GM23338 (cell line): ENCODE data around the gene MAP3K8. TPM values are rescaled to one million over a fixed set of nuclear protein-coding genes. Genes with fewer than 3 reads are reported as not detected.

Experiments used
- ATAC-seq: fragments of 200-7000 bp; cut with Tn5 transposase; 3 replicates; pipeline ENCODE4 v1.9.1; 2020
- DNase-seq: peaks from one replicate; pipeline ENCODE4 v3.0.0-alpha.2; 2015; ENCODE audit warnings: low spot score
- H2AFZ ChIP-seq: fragments of 200-600 bp; sonication (generic); 2 replicates; pipeline ENCODE4 v1.8.0; 2016; ENCODE audit warnings: antibody characterized with exemption, mild to moderate bottlenecking, moderate library complexity
- H3F3A ChIP-seq: fragments of 200-600 bp; sonication (generic); replicated peaks from 2 replicates; pipeline ENCODE4 v1.8.0; 2017; ENCODE audit warnings: antibody characterized with exemption, mixed run types, low read depth
- H3K27ac ChIP-seq: fragments of 200-600 bp; sonication (generic); 2 replicates; pipeline ENCODE4 v1.6.1; 2016; ENCODE audit warnings: low read depth
- H3K27me3 ChIP-seq: fragments of 200-600 bp; sonication (generic); 2 replicates; pipeline ENCODE4 v1.8.0; 2016; ENCODE audit warnings: mild to moderate bottlenecking, mixed run types, moderate library complexity; ENCODE audit not compliant: insufficient read depth
- H3K36me3 ChIP-seq: fragments of 200-600 bp; sonication (generic); 2 replicates; pipeline ENCODE4 v1.8.0; 2016; ENCODE audit warnings: mild to moderate bottlenecking; ENCODE audit not compliant: insufficient read depth
- H3K4me1 ChIP-seq: fragments of 200-600 bp; sonication (generic); 2 replicates; pipeline ENCODE4 v1.8.0; 2016; ENCODE audit warnings: mild to moderate bottlenecking, moderate library complexity; ENCODE audit not compliant: insufficient read depth
- H3K4me2 ChIP-seq: fragments of 200-600 bp; sonication (generic); 2 replicates; pipeline ENCODE4 v1.7.1; 2017; ENCODE audit warnings: mixed run types
- H3K4me3 ChIP-seq: fragments of 200-600 bp; sonication (generic); 2 replicates; pipeline ENCODE4 v1.6.1; 2016; ENCODE audit warnings: mixed run types
- H3K79me2 ChIP-seq: fragments of 200-600 bp; sonication (generic); replicated peaks from 2 replicates; pipeline ENCODE4 v1.8.0; 2017; ENCODE audit warnings: mild to moderate bottlenecking; ENCODE audit not compliant: insufficient read depth
- H3K9me2 ChIP-seq: fragments of 200-600 bp; sonication (generic); 2 replicates; pipeline ENCODE4 v1.8.0; 2017; ENCODE audit not compliant: insufficient read depth
- H4K20me1 ChIP-seq: fragments of 200-600 bp; sonication (generic); replicated peaks from 2 replicates; pipeline ENCODE4 v1.8.0; 2017; ENCODE audit warnings: mild to moderate bottlenecking; ENCODE audit not compliant: insufficient read depth
- H3K27ac Mint-ChIP-seq: 2 replicates; pipeline ENCODE4 v1.8.0; 2020; ENCODE audit warnings: inconsistent platforms, mild to moderate bottlenecking, moderate library complexity, mixed read lengths
- H3K27me3 Mint-ChIP-seq: 3 replicates; pipeline ENCODE4 v1.8.0; 2022; ENCODE audit warnings: low read depth, mild to moderate bottlenecking, moderate library complexity, mixed read lengths, inconsistent platforms; ENCODE audit not compliant: insufficient read depth, poor library complexity
- H3K36me3 Mint-ChIP-seq: 3 replicates; pipeline ENCODE4 v1.8.0; 2021; ENCODE audit warnings: low read depth, mild to moderate bottlenecking, inconsistent platforms, moderate library complexity, mixed read lengths
- H3K4me1 Mint-ChIP-seq: 3 replicates; pipeline ENCODE4 v1.8.0; 2020; ENCODE audit warnings: mild to moderate bottlenecking, inconsistent platforms, mixed read lengths
- H3K4me3 Mint-ChIP-seq: 3 replicates; pipeline ENCODE4 v1.8.0; 2021; ENCODE audit warnings: moderate library complexity, mild to moderate bottlenecking, inconsistent platforms, mixed read lengths
- H3K9me3 Mint-ChIP-seq: 3 replicates; pipeline ENCODE4 v1.8.0; 2020; ENCODE audit warnings: moderate library complexity, mild to moderate bottlenecking, inconsistent platforms, mixed read lengths
- CREB1 ChIP-seq: fragments of 250-450 bp; sonication (Bioruptor Pico); IDR thresholded peaks from 2 replicates; pipeline ENCODE4 v1.5.0; 2020; ENCODE audit warnings: low read depth, mild to moderate bottlenecking, moderate library complexity
- CTCF ChIP-seq, 2 experiments: fragments of 200-600 bp in 1 of 2; sonication (generic) in 1 of 2; conservative IDR thresholded peaks; 2 replicates each; pipeline versions ENCODE4 v1.5.1 to v1.6.1; 2016 to 2017; ENCODE audit warnings: antibody characterized with exemption in 2 of 2, low read depth in 2 of 2, mild to moderate bottlenecking in 2 of 2, moderate library complexity in 1 of 2
- EZH2 ChIP-seq: fragments of 200-600 bp; sonication (generic); IDR thresholded peaks from one replicate; pipeline ENCODE4 v1.8.0; 2017; ENCODE audit warnings: antibody characterized with exemption, mild to moderate bottlenecking, low read depth; ENCODE audit not compliant: unreplicated experiment
- JUNB ChIP-seq: IDR thresholded peaks from one replicate; pipeline ENCODE4 v1.6.1; 2016; ENCODE audit warnings: antibody characterized with exemption; ENCODE audit not compliant: unreplicated experiment
- NANOG ChIP-seq: IDR thresholded peaks from 2 replicates; pipeline ENCODE4 v1.6.1; 2016; ENCODE audit warnings: antibody characterized with exemption, borderline replicate concordance
- POLR2AphosphoS5 ChIP-seq: IDR thresholded peaks from 2 replicates; pipeline ENCODE4 v1.6.1; 2016; ENCODE audit warnings: antibody characterized with exemption, low read depth
- STAT1 ChIP-seq: IDR thresholded peaks from one replicate; pipeline ENCODE4 v1.6.1; 2016; ENCODE audit warnings: antibody characterized with exemption; ENCODE audit not compliant: unreplicated experiment
- ZNF114 ChIP-seq: fragments of 250-450 bp; sonication (Bioruptor Pico); IDR thresholded peaks from 2 replicates; pipeline ENCODE4 v1.5.0; 2020; ENCODE audit warnings: mild to moderate bottlenecking, moderate library complexity
- polyA plus RNA-seq: library from polyadenylated mRNA; unstranded; fragments of >200 nt; fragmentation: Nextera tagmentation; extraction: Ambion mirVana; gene quantifications from 2 replicates; pipeline ENCODE4 v1.2.1, GENCODE V29; 2016
- total RNA-seq: library from RNA; depleted of rRNA; stranded (reverse); fragments of >200 nt; shearing (Covaris generic); gene quantifications from 2 replicates; pipeline ENCODE4 v1.2.3, GENCODE V29; 2014
- TF ChIP-seq, protein P1 (sequence below): IDR thresholded peaks from one replicate; pipeline ENCODE4 v1.6.1; 2018; ENCODE audit warnings: antibody characterized with exemption; ENCODE audit not compliant: unreplicated experiment
- TF ChIP-seq, protein P2 (sequence below): fragments of 250-450 bp; sonication (Bioruptor Pico); IDR thresholded peaks from 2 replicates; pipeline ENCODE4 v1.5.0; 2020; ENCODE audit warnings: mild to moderate bottlenecking, moderate library complexity

MAP3K8 gene
- total and polyA plus RNA-seq, 2 experiments from 2014 or later: 3.5 to 5.0 TPM

- Mint-ChIP-seq H3K9me3 (no peaks in the 10 kb centered on the region), H3K4me1 (no peaks in the 10 kb centered on the region), H3K27ac (no peak overlapping the region), H3K36me3 (peaks cover 18% of the 10 kb centered on the region), H3K4me3 (no peak overlapping the region), H3K27me3 (no peaks in the 10 kb centered on the region)
- H3K27me3 ChIP-seq: no peaks in the 10 kb centered on the region
- H2AFZ ChIP-seq: no peak overlapping the region
- H3K27ac ChIP-seq: no peak overlapping the region
- H3K4me3 ChIP-seq: no peak overlapping the region
- peaks cover 6% of the 10 kb centered on the region; the same call in 1 of the 2 replicates for H3K36me3 ChIP-seq
- no peaks in the 10 kb centered on the region for H3K79me2 ChIP-seq
- no peaks in the 10 kb centered on the region for H4K20me1 ChIP-seq
- TF ChIP-seq ZNF114 (CRISPR knock-in tag) (no peak), POLR2AphosphoS5 (no peak), CTCF (conservative IDR thresholded peaks at IDR 0.05; ENCODE audit: low read depth in 2 of 2) (no peak), STAT1 (no peak), NANOG (no peak), CREB1 (CRISPR knock-in tag) (no peak), JUNB (no peak), EZH2 (no peak)
- TF ChIP-seq, protein P1, sequence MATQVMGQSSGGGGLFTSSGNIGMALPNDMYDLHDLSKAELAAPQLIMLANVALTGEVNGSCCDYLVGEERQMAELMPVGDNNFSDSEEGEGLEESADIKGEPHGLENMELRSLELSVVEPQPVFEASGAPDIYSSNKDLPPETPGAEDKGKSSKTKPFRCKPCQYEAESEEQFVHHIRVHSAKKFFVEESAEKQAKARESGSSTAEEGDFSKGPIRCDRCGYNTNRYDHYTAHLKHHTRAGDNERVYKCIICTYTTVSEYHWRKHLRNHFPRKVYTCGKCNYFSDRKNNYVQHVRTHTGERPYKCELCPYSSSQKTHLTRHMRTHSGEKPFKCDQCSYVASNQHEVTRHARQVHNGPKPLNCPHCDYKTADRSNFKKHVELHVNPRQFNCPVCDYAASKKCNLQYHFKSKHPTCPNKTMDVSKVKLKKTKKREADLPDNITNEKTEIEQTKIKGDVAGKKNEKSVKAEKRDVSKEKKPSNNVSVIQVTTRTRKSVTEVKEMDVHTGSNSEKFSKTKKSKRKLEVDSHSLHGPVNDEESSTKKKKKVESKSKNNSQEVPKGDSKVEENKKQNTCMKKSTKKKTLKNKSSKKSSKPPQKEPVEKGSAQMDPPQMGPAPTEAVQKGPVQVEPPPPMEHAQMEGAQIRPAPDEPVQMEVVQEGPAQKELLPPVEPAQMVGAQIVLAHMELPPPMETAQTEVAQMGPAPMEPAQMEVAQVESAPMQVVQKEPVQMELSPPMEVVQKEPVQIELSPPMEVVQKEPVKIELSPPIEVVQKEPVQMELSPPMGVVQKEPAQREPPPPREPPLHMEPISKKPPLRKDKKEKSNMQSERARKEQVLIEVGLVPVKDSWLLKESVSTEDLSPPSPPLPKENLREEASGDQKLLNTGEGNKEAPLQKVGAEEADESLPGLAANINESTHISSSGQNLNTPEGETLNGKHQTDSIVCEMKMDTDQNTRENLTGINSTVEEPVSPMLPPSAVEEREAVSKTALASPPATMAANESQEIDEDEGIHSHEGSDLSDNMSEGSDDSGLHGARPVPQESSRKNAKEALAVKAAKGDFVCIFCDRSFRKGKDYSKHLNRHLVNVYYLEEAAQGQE: no peak
- TF ChIP-seq, protein P2, sequence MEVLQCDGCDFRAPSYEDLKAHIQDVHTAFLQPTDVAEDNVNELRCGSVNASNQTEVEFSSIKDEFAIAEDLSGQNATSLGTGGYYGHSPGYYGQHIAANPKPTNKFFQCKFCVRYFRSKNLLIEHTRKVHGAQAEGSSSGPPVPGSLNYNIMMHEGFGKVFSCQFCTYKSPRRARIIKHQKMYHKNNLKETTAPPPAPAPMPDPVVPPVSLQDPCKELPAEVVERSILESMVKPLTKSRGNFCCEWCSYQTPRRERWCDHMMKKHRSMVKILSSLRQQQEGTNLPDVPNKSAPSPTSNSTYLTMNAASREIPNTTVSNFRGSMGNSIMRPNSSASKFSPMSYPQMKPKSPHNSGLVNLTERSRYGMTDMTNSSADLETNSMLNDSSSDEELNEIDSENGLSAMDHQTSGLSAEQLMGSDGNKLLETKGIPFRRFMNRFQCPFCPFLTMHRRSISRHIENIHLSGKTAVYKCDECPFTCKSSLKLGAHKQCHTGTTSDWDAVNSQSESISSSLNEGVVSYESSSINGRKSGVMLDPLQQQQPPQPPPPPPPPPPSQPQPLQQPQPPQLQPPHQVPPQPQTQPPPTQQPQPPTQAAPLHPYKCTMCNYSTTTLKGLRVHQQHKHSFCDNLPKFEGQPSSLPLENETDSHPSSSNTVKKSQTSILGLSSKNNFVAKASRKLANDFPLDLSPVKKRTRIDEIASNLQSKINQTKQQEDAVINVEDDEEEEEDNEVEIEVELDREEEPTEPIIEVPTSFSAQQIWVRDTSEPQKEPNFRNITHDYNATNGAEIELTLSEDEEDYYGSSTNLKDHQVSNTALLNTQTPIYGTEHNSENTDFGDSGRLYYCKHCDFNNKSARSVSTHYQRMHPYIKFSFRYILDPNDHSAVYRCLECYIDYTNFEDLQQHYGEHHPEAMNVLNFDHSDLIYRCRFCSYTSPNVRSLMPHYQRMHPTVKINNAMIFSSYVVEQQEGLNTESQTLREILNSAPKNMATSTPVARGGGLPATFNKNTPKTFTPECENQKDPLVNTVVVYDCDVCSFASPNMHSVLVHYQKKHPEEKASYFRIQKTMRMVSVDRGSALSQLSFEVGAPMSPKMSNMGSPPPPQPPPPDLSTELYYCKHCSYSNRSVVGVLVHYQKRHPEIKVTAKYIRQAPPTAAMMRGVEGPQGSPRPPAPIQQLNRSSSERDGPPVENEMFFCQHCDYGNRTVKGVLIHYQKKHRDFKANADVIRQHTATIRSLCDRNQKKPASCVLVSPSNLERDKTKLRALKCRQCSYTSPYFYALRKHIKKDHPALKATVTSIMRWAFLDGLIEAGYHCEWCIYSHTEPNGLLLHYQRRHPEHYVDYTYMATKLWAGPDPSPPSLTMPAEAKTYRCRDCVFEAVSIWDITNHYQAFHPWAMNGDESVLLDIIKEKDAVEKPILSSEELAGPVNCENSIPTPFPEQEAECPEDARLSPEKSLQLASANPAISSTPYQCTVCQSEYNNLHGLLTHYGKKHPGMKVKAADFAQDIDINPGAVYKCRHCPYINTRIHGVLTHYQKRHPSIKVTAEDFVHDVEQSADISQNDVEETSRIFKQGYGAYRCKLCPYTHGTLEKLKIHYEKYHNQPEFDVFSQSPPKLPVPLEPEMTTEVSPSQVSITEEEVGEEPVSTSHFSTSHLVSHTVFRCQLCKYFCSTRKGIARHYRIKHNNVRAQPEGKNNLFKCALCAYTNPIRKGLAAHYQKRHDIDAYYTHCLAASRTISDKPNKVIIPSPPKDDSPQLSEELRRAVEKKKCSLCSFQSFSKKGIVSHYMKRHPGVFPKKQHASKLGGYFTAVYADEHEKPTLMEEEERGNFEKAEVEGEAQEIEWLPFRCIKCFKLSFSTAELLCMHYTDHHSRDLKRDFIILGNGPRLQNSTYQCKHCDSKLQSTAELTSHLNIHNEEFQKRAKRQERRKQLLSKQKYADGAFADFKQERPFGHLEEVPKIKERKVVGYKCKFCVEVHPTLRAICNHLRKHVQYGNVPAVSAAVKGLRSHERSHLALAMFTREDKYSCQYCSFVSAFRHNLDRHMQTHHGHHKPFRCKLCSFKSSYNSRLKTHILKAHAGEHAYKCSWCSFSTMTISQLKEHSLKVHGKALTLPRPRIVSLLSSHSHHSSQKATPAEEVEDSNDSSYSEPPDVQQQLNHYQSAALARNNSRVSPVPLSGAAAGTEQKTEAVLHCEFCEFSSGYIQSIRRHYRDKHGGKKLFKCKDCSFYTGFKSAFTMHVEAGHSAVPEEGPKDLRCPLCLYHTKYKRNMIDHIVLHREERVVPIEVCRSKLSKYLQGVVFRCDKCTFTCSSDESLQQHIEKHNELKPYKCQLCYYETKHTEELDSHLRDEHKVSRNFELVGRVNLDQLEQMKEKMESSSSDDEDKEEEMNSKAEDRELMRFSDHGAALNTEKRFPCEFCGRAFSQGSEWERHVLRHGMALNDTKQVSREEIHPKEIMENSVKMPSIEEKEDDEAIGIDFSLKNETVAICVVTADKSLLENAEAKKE (CRISPR knock-in tag): no peak
- no peak for DNase-seq
- H3F3A ChIP-seq: no peaks in the 10 kb centered on the region
- no peak for ATAC-seq
- H3K4me1 ChIP-seq: no peaks in the 10 kb centered on the region
- H3K4me2 ChIP-seq: no peak overlapping the region
- H3K9me2 ChIP-seq: no peaks in the 10 kb centered on the region
These were observed 13.3 kb downstream of the MAP3K8 start for GRCh38 chr10:30447125-30447799.
